Renal cortex interstitium (tissue), 15 donors: ENCODE results near the gene OLFM4. TPM values are rescaled to one million over a fixed set of nuclear protein-coding genes. Genes with fewer than 3 reads are reported as not detected.

Experiments used
- DNase-seq, 11 donors: peaks; one replicate each; pipeline ENCODE4 v3.0.0-alpha.2; 2013; ENCODE audit warnings: low read depth in 9 of 11, low spot score in 4 of 11; ENCODE audit errors: extremely low read depth in 1 of 11
- long read RNA-seq, 16 experiments: transcript quantifications; one replicate each; lab custom pipeline, GENCODE V29; 2026
- polyA plus RNA-seq, 3 donors: library from polyadenylated mRNA; unstranded; fragments of 120-200 nt; gene quantifications; one replicate each; pipeline ENCODE4 v1.2.1, GENCODE V29; 2013; ENCODE audit not compliant: insufficient read length in 3 of 3

Gene OLFM4
- under 1 TPM; 0.47 to 0.77 (median 0.50) TPM for polyA plus RNA-seq
- long read RNA-seq, donor 1: 0 reads
- long read RNA-seq, donor 2: 0 reads
- long read RNA-seq, donor 3: 0 reads
- long read RNA-seq, donor 4: 0 reads
- long read RNA-seq, donor 5: 0 reads
- long read RNA-seq, donor 6: 0 reads
- long read RNA-seq, donor 7: 0 reads
- long read RNA-seq, donor 8: 0 reads
- long read RNA-seq, donor 9: 0 reads
- long read RNA-seq, donor 10: 0 reads
- long read RNA-seq, donor 11: 0 reads
- long read RNA-seq, donor 12: 0 reads
- long read RNA-seq, donor 13: 0 reads
- long read RNA-seq, donor 14: 0 reads
- long read RNA-seq, donor 15: 0 reads
- long read RNA-seq, donor 16: 0 reads

GRCh38 chr13:53028637-53029203, at the start of gene OLFM4:
Gene OLFM4 (plus strand): TSS chr13:53028813. CDS start chr13:53028837, 24 bp downstream.
- peak in 3 of 11 donors; percentile 20 to 39 (median 24) for DNase-seq

GRCh38 chr13:52978989-52979388, 49.6 kb upstream of the OLFM4 start:
- no peak for DNase-seq

GRCh38 chr13:52980695-52981094, 47.9 kb upstream of the OLFM4 start:
- DNase-seq: no peak

GRCh38 chr13:52983836-52984235, 44.8 kb upstream of the OLFM4 start:
- no peak for DNase-seq

- no peak for DNase-seq
Observed at GRCh38 chr13:52984881-52985363, 43.7 kb upstream of the OLFM4 start.

- no peak for DNase-seq
Observed at GRCh38 chr13:52991344-52992020, 37.1 kb upstream of the OLFM4 start.

- no peak for DNase-seq
Observed at GRCh38 chr13:52992110-52992509, 36.5 kb upstream of the OLFM4 start.

GRCh38 chr13:52994051-52994450, 34.6 kb upstream of the OLFM4 start:
- DNase-seq: no peak

- no peak for DNase-seq
Observed at GRCh38 chr13:52994865-52995264, 33.7 kb upstream of the OLFM4 start.

GRCh38 chr13:52995946-52996345, 32.7 kb upstream of the OLFM4 start:
- no peak for DNase-seq

- DNase-seq: no peak
Observed at GRCh38 chr13:52997951-52998876, 30.4 kb upstream of the OLFM4 start.

GRCh38 chr13:52999093-52999696, 29.4 kb upstream of the OLFM4 start:
- no peak for DNase-seq

GRCh38 chr13:53001444-53002225, 27.0 kb upstream of the OLFM4 start:
- DNase-seq: no peak

- no peak for DNase-seq
Observed at GRCh38 chr13:53004573-53004972, 24.0 kb upstream of the OLFM4 start.

- peak in 5 of 11 donors; percentile 10 to 16 (median 12) for DNase-seq
Observed at GRCh38 chr13:53005626-53006025, 23.0 kb upstream of the OLFM4 start.

GRCh38 chr13:53007872-53008271, 20.7 kb upstream of the OLFM4 start:
- no peak for DNase-seq

- no peak for DNase-seq
Observed at GRCh38 chr13:53010374-53011105, 18.1 kb upstream of the OLFM4 start.
